Uterus (tissue), 4 donors: ENCODE results near the gene PAIP2B. TPM values are rescaled to one million over a fixed set of nuclear protein-coding genes. Genes with fewer than 3 reads are reported as not detected.

Experiments used
- DNase-seq, 2 donors: peaks; one replicate each; pipeline ENCODE4 v3.0.0-alpha.2; 2019 to 2020
- H3K27ac ChIP-seq, 2 donors: fragments of 200-600 bp; sonication (generic); 1 replicate in 1 of 2; 2 replicates in 1 of 2; pipeline ENCODE4 v1.5.1; 2016 to 2018
- H3K27me3 ChIP-seq, 2 donors: fragments of 200-600 bp; sonication (generic); one replicate each; pipeline ENCODE4 v1.5.1; 2018 to 2019; ENCODE audit warnings: control low read depth in 1 of 2
- H3K36me3 ChIP-seq, 2 donors: fragments of 200-600 bp; sonication (generic); one replicate each; pipeline ENCODE4 v1.5.1; 2019; ENCODE audit warnings: control low read depth in 1 of 2
- H3K4me1 ChIP-seq, 2 donors: fragments of 200-600 bp; sonication (generic); one replicate each; pipeline ENCODE4 v1.5.1; 2018 to 2019; ENCODE audit warnings: control low read depth in 1 of 2
- H3K4me3 ChIP-seq, 2 donors: fragments of 200-600 bp; sonication (generic); 1 replicate in 1 of 2; 2 replicates in 1 of 2; pipeline ENCODE4 v1.5.1; 2018 to 2019; ENCODE audit warnings: mild to moderate bottlenecking in 1 of 2
- H3K9me3 ChIP-seq, 2 donors: fragments of 200-600 bp; sonication (generic); one replicate each; pipeline ENCODE4 v1.5.1; 2019; ENCODE audit warnings: control low read depth in 1 of 2
- POLR2A ChIP-seq, 2 donors: fragments of 450-650 bp; IDR thresholded peaks; one replicate each; pipeline ENCODE4 v1.6.1; 2016; ENCODE audit warnings: antibody characterized with exemption in 2 of 2, mild to moderate bottlenecking in 1 of 2, moderate library complexity in 1 of 2
- intact Hi-C: fragments of 100-400 bp; cut with DNase I; formaldehyde crosslinking; loops from one replicate; pipeline ENCODE4 v1.15.1; 2023; ENCODE audit warnings: low total_unique reads
- total RNA-seq, 4 donors: library from RNA; depleted of rRNA in 3 of 4; stranded (reverse); fragments of >200 nt in 3 of 4; gene quantifications; one replicate each; pipeline versions ENCODE4 v1.1.0 to v1.2.4, GENCODE V29; 2014 to 2023
- TF ChIP-seq, protein P1 (sequence below), 4 experiments: fragments of 200-600 bp in 2 of 4; fragments of 450-650 bp in 2 of 4; sonication (generic) in 2 of 4; IDR thresholded peaks; one replicate each; pipeline ENCODE4 v1.5.1; 2016 to 2019; ENCODE audit warnings: antibody characterized with exemption in 4 of 4, mild to moderate bottlenecking in 2 of 4, moderate library complexity in 1 of 4
- donor health status: DM: yes; HTN: yes; CAD: no.

PAIP2B gene
- total RNA-seq, 4 donors from 2014 or later, result 3.6 to 12.9 (median 8.7) TPM

DNA sequence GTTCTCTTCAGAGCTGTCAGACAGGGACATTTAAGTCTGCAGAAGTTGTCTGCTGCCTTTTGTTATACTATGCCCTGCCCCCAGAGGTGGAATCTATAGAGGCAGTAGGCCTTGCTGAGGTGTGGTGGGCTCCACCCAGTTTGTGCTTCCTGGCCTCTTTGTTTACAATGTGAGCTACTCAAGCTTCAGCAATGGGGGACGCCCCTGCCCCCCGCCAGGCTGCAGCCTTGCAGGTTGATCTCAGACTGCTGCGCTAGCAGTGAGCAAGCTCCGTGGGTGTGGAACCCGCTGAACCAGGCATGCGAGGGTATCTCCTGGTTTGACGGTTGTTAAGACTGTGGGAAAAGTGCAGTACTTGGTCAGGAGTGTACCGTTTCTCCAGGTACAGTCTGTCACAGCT, 24.0 kb upstream of the PAIP2B start:
- Histone ChIP-seq H3K4me1 (no peaks in the 10 kb centered on the region), H3K9me3 (no peaks in the 10 kb centered on the region), H3K4me3 (no peak overlapping the region), H3K27me3 (no peaks in the 10 kb centered on the region), H3K36me3 (no peaks in the 10 kb centered on the region), H3K27ac (no peak overlapping the region)
- no peak for TF ChIP-seq POLR2A (IDR thresholded peaks at IDR 0.05)
- TF ChIP-seq, protein P1, sequence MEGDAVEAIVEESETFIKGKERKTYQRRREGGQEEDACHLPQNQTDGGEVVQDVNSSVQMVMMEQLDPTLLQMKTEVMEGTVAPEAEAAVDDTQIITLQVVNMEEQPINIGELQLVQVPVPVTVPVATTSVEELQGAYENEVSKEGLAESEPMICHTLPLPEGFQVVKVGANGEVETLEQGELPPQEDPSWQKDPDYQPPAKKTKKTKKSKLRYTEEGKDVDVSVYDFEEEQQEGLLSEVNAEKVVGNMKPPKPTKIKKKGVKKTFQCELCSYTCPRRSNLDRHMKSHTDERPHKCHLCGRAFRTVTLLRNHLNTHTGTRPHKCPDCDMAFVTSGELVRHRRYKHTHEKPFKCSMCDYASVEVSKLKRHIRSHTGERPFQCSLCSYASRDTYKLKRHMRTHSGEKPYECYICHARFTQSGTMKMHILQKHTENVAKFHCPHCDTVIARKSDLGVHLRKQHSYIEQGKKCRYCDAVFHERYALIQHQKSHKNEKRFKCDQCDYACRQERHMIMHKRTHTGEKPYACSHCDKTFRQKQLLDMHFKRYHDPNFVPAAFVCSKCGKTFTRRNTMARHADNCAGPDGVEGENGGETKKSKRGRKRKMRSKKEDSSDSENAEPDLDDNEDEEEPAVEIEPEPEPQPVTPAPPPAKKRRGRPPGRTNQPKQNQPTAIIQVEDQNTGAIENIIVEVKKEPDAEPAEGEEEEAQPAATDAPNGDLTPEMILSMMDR (IDR thresholded peaks at IDR 0.05), result no peak
- intact Hi-C loops, result no loop called here
- DNase-seq, result no peak

DNA sequence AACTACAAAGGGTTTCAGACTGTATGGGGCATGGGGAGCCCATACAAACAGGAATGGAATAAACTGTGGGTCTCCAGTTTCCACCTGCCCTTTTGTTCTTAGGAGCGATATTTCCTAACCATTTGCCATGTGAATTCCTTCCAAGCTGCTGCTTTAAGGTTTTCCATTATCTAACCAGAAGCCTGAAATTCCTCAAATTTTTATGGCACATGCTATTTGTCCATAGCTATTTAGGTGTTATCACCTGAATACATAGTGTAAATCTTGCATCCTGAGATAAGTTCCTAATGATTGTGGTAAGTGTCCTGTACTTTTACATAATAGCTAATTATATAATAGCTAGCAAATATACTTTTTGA, 17.4 kb upstream of the PAIP2B start:
- TF ChIP-seq, protein P1 (IDR thresholded peaks at IDR 0.05), result no peak
- no peak for TF ChIP-seq POLR2A (IDR thresholded peaks at IDR 0.05)
- Histone ChIP-seq H3K4me1 (no peaks in the 10 kb centered on the region), H3K27me3 (no peaks in the 10 kb centered on the region)

DNA sequence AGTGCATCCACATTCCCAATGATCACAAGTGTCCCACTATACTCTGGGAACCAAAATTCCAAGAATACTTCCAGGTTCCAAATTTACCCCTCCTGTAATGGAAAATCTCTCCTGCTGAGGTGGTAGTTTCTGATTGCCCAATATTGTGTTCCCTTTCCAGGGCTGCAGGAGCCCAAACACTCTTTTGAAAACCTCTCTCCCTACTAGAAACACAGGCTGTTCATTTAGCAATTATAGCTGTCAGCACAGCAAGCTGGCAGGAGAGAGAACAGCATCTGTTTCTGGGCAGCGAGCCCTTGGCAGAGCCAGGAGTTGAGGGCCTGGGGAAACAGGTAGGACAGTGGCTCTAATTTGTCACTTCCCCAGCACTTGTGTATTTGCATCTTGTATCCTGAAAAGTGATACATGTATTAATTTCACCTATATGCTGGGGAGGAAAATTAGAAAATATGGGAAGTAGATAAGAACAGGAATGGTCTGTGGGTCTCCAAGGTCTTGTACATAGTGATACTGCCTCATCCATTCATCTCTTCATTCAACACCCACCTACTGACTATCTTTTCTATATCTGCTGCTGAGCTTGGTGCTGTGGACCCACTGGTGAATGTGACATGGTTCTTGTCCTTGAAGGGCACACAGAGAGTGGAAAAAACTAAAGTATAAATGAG, 16.9 kb upstream of the PAIP2B start:
- intact Hi-C loops, result no loop called here
- no peaks in the 10 kb centered on the region for H3K4me1 ChIP-seq
- H3K27me3 ChIP-seq, result no peaks in the 10 kb centered on the region
- H3K4me3 ChIP-seq, result no peak overlapping the region
- H3K27ac ChIP-seq, result no peak overlapping the region
- no peak for DNase-seq
- no peaks in the 10 kb centered on the region for H3K9me3 ChIP-seq
- TF ChIP-seq POLR2A (IDR thresholded peaks at IDR 0.05), result no peak
- TF ChIP-seq, protein P1 (IDR thresholded peaks at IDR 0.05), result no peak
- H3K36me3 ChIP-seq, result no peaks in the 10 kb centered on the region

More for the DNA sequence above, 17.4 kb upstream of the PAIP2B start:
- Histone ChIP-seq H3K36me3 (no peaks in the 10 kb centered on the region), H3K4me3 (no peak overlapping the region), H3K27ac (no peak overlapping the region), H3K9me3 (no peaks in the 10 kb centered on the region)
- intact Hi-C loops, result no loop called here
- no peak for DNase-seq

DNA sequence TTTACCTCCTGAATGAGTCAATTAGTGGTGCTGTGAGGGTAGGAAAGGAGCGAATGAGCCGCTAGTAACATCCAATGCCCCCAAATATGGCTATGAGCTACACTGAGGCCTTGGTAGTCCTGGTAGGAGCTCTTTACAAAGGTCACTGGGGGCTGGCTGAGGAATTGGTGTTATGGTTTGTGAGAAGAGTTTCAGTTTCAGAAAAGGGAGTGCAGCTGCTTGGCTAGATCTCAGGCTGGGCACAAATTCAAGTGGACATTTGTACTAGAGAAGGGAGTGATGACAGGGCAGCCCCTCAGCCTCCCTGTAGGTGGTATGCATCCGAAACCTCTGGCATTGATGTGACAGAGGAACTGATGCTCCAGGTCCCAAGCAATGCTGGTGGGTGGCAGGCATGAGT, 13.9 kb upstream of the PAIP2B start:
- Histone ChIP-seq H3K4me3 (no peak overlapping the region), H3K9me3 (no peaks in the 10 kb centered on the region), H3K36me3 (no peaks in the 10 kb centered on the region), H3K4me1 (no peaks in the 10 kb centered on the region), H3K27me3 (no peaks in the 10 kb centered on the region), H3K27ac (no peak overlapping the region)
- intact Hi-C loops, result no loop called here
- TF ChIP-seq POLR2A (IDR thresholded peaks at IDR 0.05), result no peak
- TF ChIP-seq, protein P1 (IDR thresholded peaks at IDR 0.05), result no peak
- no peak for DNase-seq

DNA sequence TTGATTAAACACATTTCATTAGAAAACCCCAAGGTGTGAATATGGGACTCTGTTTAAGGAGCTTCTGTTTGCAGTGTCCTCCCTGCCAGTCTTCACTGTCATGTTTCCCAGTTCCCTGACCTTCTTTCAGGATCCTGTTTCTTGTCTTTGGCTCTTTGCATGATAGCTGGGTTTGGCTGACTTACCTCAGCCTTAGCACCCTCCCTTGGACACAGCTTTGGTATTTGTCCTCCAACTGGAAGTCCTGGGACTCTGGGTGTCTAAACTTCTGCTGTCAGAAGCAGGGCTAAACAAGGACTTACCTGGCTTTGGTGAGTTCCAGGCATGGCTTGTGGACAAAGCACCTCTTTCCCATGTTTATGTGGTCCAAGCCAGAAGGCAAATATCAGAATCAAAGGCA, 11.2 kb upstream of the PAIP2B start:
- no peaks in the 10 kb centered on the region for H3K9me3 ChIP-seq
- intact Hi-C loops, result no loop called here
- H3K27ac ChIP-seq, result no peak overlapping the region
- no peaks in the 10 kb centered on the region for H3K4me1 ChIP-seq
- TF ChIP-seq, protein P1 (IDR thresholded peaks at IDR 0.05), result no peak
- no peak for TF ChIP-seq POLR2A (IDR thresholded peaks at IDR 0.05)
- no peak overlapping the region for H3K4me3 ChIP-seq
- H3K27me3 ChIP-seq, result no peaks in the 10 kb centered on the region
- H3K36me3 ChIP-seq, result no peaks in the 10 kb centered on the region
- no peak for DNase-seq
